NCI-H526 treated with DMSO at 0.1 percent for 48 hours (cell line): ENCODE data around the gene PTPN11.
"Not testable (repeated sequence)": the region's sequence is repeated elsewhere in the genome, so short reads cannot be mapped to it uniquely, and the experiment has no call there.

Source experiments
- DNase-seq: peaks from one replicate; lab custom pipeline; 2025; lab: John Stamatoyannopoulos, UW

PTPN11 gene

DNA sequence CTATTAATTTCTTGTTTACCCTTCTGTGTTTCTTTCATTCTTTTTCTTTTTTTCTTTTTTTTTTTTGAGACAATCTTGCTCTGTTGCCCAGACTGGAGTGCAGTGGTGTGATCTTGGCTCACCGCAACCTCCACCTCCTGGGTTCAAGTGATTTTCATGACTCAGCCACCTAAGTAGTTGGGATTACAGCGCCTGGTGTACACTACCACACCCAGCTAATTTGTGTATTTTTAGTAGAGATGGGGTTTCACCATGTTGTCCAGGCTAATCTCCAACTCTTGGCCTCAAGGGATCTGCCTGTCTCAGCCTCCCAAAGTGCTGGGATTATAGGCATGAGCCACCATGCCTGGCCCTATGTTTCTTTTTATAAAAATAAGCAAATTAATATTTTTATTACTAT lies 29.4 kb downstream of the PTPN11 start:
- not testable (repeated sequence) for DNase-seq

DNA sequence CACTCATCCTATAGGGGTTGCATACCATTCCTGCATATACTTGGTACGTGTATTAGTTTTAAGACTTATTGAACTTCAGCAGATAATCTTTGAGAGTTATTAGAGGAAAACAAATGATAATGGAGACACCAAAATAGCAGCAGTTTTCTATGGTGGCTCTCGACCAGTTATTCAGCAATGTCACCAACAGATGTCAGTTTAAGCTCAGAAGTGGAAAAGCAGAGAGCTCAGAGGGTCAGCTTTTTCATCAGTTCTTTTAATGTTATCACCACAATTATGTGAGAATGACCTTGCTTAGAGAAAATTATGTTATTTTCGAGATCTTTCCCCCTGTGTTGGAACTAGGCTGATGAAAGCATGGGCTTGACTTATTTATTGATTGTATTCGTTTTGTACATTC lies 32.0 kb downstream of the PTPN11 start:
- DNase-seq: no peak

DNA sequence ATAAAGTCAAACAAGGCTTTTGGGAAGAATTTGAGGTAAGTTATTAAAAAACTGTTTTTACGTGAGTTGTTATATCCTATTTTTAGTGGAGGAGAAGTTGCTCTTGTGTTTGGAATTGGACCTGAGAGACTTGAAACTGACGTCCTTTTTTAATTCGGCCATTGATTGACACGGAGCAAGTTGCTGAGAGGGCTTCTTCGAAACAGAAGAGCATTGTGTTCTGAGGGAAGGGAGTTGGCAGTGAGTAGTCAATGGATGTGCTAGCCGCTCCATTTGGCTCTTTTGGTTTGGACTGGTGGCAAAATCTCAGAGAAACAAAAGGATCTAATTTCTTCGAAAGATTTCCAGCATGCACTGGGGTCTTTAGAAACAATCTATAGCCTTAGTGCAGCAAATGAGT lies 37.3 kb downstream of the PTPN11 start:
- DNase-seq: no peak

DNA sequence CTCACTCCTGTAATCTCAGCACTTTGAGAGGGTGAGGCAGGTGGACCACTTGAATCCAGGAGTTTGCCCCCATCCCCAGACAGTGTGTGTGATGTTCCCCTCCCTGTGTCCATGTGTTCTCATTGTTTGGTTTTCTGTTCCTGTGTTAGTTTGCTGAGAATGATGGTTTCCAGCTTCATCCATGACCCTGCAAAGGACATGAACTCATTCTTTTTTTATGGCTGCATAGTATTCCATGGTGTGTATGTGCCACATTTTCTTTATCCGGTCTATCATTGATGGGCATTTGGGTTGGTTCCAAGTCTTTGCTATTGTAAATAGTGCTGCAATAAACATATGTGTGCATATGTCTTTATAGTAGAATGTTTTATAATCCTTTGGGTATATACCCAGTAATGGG lies 38.4 kb downstream of the PTPN11 start:
- not testable (repeated sequence) for DNase-seq

DNA sequence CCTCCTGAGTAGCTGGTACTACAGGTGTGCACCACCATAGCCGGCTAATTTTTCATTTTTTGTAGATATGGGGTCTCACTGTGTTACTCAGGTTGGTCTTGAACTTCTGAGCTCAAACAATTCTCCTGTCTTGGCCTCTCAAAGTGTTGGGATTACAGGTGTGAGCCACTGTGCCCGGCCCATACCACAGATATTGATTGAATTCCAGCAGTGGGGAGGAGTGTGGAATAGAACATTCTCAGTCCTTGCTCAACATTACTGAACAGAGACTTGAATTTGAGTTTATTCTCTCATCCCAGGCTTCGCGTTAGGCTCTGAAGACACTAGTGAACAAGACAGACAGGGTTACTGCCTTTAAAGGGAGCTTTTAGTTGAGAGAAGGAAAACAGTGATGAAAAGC lies 39.6 kb downstream of the PTPN11 start:
- DNase-seq: no peak

DNA sequence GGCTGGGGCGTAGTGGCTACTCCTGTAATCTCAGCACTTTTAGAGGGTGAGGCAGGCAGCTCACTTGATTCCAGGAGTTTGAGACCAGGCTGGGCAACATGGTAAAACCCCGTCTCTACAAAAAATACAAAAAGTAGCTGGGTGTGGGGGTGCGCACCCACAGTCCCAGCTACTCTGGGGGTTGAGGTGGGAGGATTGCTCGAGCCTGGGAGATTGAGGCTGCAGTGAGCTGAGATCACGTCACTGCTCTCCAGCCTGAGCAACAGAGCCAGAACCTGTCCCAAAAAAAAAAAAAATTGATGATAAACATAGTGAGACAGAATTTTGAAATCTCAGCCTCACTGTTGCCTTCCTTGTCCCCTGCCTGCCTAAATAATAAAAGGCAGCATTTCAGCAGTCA lies 40.0 kb downstream of the PTPN11 start:
- DNase-seq: no peak

DNA sequence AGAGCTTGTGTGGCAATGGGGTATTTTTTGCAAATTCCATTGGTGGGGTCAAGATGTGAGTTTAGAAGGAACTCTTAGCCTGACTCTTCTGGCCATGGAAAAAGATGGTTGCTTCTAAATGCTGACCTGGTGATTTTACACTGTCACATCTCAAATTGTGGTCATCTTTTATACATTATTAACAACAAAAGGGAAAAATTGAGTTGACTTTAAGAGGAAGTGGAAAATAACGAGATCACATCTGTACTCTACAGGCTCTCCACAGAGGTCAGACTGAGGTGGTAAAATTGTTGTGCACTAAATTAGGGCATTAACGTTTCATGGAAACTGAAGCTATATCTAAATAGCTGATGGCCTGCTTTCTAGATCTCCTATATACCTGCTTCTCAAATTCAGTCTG lies 44.7 kb downstream of the PTPN11 start:
- DNase-seq: no peak

DNA sequence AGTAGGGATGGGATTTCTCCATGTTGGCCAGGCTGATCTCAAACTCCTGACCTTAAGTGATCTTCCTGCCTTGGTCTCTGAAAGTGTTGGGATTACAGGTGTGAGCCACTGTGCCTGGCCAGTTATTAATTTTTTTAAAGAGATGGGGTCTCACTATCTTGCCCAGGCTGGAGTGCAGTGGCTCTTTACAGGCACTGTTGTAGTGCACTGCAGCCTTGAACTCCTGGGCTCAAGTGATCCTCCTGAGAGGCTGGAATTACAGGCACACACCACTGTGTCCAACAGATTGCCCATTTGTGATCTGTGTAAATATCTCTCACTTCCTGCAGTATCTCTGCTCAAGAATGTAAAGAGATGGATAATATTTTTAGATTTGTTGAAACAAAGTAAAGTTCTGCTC lies 45.9 kb downstream of the PTPN11 start:
- DNase-seq: no peak

DNA sequence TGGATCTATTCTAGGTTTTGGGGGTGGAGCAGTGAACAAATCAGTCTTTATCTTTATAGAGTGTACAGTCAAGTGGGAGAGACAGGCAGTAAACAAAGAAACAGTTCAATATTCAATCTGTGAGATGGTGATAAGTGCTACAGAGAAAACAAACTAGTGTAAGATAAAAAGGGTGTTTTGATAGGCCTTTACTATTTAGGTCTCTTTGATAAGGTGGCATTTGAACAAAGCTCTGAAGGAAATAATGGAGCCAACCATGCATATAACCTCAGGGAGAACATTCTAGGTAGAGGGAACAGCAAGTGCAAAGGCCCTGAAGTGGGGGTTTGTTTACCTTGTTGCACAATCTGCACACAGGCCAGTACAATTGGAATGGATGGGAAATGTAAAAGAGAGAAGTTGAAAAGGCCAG lies 47.3 kb downstream of the PTPN11 start:
- DNase-seq: no peak

DNA sequence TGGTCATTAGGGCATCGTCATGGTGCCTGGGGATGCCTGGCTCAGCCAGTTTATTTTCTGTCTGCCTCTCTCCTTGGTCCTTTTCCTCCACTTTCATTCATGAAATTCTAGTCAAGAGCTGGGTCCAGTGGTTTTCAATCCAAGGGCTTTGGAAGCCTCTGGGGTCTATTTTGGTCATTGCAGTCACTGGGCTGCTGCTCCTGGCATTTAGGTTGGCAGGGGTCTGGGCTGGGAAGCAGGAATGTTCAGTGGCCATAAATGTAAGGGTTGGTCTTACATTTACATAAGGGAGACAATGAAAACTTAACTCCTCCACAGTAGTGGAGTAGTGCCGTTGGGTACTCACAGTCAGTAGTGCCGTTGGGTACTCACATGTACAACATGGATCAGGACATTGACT lies 48.1 kb downstream of the PTPN11 start:
- no peak for DNase-seq

DNA sequence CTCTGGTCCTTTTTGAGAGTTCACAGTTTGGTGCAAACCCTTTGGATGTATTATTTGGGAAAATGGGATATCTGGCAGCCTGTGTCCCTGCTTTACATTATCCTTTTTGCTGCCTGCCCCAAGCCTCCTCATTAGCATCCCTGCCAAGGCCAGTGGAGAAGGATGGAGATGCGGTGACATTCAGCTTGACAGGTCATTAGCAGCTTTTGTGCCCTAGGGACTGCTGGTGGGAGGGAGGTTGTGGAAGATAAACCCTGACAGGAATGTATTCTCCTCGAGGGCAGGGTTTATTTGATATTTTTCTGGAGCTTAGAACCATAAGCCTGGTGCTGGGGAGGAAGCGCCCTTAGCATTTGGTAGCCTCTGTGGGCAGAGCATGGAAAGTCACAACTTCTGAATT lies 49.3 kb downstream of the PTPN11 start:
- DNase-seq: no peak

DNA sequence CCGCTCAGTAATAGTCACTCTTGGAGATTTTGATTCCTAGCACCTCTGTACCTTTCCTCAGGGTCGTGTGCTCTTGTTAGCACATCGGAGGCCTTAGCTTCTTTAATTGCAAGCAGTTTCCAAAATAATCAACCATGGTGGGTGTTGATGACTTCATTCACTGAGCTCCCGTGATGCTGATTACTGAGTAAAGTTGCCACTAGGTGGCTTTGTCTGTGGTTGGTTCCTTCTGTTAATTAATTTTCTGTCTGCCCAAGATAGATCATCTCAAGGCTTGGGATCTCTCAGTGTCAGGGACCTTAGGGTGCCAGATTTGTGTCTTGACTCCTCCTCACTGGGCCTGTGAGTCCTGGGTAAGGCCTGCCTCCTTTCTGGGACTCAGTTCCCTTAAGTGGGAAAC lies 54.3 kb downstream of the PTPN11 start:
- no peak for DNase-seq

DNA sequence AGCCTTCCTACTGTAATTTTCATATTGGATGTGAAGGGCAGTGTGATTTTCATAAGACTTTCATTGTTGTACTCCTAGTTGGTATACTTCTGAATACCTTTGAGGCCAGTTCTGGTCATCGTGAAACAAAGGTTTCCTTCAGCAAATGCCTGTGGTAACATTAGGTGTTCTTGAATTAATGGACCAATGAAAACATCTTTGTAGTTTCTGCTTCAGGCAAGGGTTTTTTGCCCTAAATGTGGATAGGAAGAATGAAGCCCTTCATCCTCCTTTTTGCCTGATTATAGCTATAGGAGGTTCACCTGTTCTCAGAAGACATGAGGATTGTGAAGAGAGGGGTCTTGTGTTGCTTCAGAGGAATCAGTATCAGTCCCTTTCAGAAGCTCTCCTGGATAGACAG lies 60.7 kb downstream of the PTPN11 start:
- DNase-seq: no peak

DNA sequence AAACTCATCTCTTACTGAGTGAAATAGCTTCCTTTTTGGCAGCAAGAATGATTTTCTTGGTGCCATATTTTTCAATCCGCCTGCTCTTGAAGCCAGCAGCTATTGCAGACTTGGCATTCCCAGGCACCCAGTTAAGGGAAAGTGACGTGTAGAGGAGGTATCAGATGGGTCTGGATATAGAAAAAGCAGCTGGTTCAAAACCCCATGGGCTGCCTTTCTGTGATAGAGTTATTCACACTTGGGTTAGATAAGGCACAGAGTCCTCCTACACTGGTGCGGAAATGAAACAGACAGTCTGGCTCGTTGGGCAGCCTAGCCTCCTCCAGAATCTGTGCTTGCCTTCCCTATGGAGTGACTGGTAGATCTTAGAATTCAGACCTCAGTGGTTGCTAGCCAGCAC lies 62.2 kb downstream of the PTPN11 start:
- DNase-seq: no peak

DNA sequence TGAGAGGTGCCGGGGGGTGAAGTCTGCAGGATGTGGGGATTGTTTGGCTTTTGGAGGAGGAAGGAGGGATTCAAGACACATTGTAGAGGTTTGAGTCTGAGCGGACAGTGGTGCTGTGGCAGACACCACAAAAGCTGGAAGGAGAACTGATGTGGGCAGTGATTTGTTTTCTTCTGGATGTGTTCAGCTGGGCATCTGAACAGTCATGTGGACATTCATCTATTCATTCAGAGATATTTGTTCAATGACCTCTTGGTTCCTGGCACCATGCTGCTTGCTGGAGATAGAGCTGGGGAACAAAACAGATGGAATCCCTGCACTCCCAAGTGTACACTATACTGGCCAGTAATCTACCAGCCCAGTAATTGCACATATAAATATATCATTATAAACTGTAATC lies 64.0 kb downstream of the PTPN11 start:
- DNase-seq: no peak

DNA sequence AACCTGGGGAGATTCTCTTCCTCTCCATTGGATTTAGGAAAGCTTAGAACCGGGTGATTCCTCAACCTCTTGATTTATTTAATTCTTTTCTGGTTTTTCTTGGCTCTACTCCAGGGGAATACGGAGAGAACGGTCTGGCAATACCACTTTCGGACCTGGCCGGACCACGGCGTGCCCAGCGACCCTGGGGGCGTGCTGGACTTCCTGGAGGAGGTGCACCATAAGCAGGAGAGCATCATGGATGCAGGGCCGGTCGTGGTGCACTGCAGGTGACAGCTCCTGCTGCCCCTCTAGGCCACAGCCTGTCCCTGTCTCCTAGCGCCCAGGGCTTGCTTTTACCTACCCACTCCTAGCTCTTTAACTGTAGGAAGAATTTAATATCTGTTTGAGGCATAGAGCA lies 67.6 kb downstream of the PTPN11 start:
- no peak for DNase-seq

DNA sequence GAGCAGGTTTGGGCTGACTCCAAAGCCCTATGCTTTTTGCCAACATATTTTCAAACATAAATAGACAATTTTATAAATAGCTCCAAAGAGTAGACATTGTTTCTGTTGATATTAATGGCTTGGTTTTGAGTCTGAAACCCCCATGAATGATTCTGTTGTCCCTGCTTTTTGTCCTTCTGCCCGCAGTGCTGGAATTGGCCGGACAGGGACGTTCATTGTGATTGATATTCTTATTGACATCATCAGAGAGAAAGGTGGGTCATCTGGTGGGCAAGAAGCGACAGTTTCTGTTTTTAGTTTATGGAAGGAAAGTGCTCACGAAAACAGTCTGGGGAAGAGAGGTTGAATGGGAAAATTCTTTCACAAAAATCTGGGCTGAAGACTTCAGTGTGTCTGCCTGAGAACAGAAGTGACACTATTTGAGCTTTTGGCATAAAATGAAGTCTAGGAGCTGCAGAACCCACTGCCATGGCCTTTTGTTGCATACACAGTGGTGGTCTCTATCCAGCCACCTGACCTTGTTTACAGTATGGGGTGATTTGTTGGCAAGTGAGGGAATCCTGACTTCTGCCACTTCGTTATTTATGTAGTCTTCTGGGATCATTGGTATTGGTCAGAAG lies 69.6 kb downstream of the PTPN11 start:
- DNase-seq: no peak

DNA sequence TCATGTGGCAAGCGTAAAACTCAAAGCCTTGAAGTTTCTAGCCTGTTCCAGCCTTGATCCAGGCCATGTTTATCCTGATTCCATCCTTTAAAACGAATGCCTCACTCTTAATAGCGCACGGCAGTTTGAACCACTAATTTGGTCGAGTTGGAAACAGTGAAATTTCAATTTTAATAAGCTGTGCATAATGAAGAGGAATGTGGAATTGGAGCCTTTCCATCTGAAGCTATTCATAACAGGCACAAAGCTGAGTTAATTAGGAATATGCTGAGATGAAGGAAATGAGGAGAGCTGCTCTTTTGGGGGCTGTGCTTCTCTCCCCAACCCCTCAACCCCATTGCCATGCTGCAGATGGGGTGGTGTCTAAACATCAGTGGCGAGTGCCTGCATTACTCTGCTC lies 70.7 kb downstream of the PTPN11 start:
- DNase-seq: no peak

DNA sequence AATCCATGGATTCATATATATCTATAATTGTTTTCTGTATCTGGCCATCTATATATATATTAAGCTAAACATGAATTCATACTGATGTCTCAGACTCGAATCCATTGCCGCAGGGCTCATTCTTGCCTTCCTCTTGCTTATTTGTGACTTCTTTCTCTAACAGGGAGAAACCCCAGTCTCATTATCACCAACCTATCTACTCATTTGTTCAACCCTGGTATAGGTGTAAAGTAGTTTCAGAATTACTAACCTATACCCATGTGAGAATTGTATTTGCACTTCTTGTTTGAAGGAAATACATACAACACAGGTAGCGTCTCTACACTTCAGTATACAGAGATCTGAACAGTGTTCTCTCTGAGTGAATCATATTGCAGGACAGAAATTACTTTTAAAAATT lies 77.7 kb downstream of the PTPN11 start:
- no peak for DNase-seq

DNA sequence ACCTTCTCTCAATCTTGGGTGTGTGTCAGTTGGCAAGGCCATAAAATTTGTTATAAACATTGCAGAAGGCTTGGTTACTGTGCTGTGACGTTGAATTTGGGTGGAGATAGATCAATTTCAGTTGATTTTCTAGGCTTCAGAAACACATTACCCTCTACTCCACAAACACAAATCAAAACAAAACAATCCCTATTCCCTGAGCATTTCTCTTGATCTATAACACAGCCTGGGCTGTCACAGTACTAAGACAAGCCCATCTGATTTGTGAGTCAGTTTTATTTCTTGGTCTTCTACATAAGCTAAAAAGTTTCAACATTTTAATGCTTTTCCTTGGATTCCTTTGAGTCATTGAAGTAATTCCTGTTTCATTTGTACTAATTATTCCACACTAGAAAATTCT lies 79.8 kb downstream of the PTPN11 start:
- no peak for DNase-seq

DNA sequence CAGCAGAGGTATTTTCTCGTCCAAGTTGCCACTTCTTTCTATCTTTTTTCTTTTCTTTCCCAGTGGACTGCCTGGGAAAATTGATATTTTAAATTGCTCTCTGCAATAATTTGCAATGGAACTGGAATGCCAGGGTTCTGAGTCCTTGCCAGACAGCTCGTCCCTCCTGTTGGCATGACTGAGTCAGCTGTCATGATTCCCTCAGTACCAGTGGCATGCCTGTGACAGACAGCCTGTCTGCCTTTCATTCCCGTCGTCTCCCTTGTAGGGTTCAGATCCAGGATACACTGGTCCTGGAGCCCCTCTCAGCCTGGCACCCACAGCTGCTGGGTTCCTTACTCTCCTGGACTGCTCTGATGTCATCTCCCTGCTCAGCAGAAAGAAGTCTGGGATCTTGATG lies 84.8 kb downstream of the PTPN11 start:
- DNase-seq: no peak

DNA sequence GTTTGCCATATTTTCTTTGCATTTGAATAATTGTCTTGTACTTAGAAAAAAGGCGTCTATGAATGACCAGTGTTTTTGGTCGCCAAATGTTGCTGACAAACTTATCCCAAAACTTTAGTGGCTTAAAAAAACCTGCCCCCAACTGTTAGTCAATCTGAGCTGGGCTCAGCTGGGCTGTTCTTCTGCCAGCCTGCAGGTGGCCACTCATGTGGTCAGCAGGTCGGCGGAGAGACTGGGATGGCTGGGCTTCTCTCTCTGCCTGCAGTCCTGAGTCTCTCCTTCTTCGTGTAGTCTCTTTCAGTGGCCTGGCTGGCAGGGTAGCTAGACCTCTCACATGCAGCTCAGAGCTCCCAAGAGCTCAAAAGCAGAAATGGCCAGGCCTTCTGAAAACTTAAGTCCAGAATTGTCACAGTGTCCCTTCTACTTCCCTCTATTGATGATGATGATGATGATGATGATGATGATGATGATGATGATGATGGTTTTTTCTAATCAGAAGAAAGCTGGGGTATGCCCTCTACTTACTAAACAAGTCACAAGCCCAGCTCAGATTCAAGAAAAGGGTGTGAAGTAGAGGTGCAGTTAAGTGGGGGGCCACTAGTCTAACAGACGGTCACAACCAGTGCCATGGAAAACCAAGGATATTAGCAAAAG lies 87.9 kb downstream of the PTPN11 start:
- no peak for DNase-seq

DNA sequence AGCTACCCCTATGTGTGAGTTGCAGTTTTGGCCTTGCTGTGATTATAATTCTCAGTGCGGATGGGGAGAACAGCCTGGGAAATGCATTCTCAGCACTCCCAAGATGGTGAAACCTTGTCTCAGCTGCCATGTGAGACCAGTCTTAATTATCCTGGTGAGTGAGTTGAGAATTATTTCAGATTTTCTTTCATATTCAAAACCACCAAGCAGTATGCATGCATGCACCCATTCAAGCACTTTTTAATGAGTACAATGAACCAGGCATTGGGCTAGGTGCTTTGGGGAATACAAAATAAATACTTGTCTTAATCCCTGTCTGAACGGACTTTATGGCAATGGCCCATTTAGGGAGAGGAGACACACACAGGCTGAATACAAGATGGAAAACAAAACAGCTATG lies 94.7 kb downstream of the PTPN11 start:
- DNase-seq: no peak

DNA sequence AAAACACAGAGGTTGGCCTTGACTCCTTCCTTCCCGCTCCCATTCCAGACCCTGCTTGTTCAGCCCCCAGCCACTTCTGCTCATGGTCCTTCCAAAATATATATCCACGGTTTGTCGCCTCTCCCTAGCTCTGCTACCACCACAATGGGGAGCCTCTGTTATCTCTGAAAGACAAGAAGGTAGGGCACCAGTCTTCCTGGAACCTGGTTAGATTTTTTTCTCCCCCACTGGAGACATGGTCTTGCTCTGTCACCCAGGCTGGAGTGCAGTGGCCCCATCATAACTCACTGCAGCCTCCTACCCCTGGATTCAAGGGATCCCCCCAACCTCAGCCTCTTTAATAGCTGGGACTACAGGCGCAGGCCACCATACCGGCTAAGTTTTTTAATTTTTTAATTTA lies 95.7 kb downstream of the PTPN11 start:
- DNase-seq: no peak
